ENCODE measurements around the gene C2orf74.

DNA sequence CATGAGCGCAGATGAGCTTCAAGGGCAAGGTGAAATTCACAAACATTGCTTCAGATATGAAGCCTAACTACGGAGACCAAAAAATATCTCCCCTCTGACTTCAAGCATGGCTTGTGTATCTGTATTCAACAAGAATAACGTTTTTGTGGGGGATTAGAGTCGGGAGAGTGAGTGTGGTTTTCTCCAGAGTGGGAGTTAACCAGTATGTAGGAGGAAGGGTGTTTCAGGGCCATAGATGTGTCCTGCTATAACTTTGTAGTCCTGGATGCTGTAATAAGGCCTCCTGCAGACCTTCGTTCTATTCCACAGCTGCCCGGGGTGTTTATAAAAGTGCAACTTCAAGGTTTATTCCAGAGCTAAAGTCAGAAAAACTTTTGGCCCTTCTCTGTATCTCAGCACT lies 12.9 kb upstream of the C2orf74 start:
- TF ChIP-seq, protein P1, sequence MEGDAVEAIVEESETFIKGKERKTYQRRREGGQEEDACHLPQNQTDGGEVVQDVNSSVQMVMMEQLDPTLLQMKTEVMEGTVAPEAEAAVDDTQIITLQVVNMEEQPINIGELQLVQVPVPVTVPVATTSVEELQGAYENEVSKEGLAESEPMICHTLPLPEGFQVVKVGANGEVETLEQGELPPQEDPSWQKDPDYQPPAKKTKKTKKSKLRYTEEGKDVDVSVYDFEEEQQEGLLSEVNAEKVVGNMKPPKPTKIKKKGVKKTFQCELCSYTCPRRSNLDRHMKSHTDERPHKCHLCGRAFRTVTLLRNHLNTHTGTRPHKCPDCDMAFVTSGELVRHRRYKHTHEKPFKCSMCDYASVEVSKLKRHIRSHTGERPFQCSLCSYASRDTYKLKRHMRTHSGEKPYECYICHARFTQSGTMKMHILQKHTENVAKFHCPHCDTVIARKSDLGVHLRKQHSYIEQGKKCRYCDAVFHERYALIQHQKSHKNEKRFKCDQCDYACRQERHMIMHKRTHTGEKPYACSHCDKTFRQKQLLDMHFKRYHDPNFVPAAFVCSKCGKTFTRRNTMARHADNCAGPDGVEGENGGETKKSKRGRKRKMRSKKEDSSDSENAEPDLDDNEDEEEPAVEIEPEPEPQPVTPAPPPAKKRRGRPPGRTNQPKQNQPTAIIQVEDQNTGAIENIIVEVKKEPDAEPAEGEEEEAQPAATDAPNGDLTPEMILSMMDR (IDR thresholded peaks at IDR 0.05; ENCODE audit: insufficient read depth, low read depth, low read length) = no peak
- no peak for TF ChIP-seq EZH2 (IDR thresholded peaks at IDR 0.05; ENCODE audit: insufficient read depth, low read length)
